Motor neuron (in vitro differentiated cells): ENCODE measurements around the gene GPSM3. TPM values are rescaled to one million over a fixed set of nuclear protein-coding genes. Genes with fewer than 3 reads are reported as not detected.

Experiments
- ATAC-seq, 8 experiments: fragments of 200-7000 bp; cut with Tn5 transposase; replicated peaks in 6 of 8; 2 replicates each; pipeline ENCODE4 v1.8.0; 2021; ENCODE audit warnings: mild to moderate bottlenecking in 8 of 8, moderate library complexity in 8 of 8
- H3K27ac ChIP-seq, 2 donors: fragments of 250-450 bp; sonication (Bioruptor Pico); 2 replicates each; pipeline ENCODE4 v1.9.0; 2021; ENCODE audit warnings: antibody characterized with exemption in 2 of 2, mild to moderate bottlenecking in 2 of 2, moderate library complexity in 1 of 2
- H3K4me1 ChIP-seq, 2 donors: fragments of 250-450 bp; sonication (Bioruptor Pico); replicated peaks in 1 of 2; 2 replicates each; pipeline ENCODE4 v1.6.1; 2021; ENCODE audit warnings: antibody characterized with exemption in 2 of 2, mild to moderate bottlenecking in 2 of 2, moderate library complexity in 1 of 2
- H3K4me3 ChIP-seq, 5 donors: fragments of 250-450 bp; sonication (Bioruptor Pico); 2 replicates each; pipeline ENCODE4 v1.9.0; 2021; ENCODE audit warnings: antibody characterized with exemption in 5 of 5, mild to moderate bottlenecking in 5 of 5, moderate library complexity in 4 of 5
- WGBS, 10 experiments: fragments of 450-650 bp; shearing (Covaris generic); methylation state at CpG; one replicate each; pipeline ENCODE4 v1.0.0; 2022; 5-methylcytosine and 5-hydroxymethylcytosine counted together
- in situ Hi-C, 9 experiments: fragments of 400-800 bp; cut with MboI; loops; one replicate each; pipeline ENCODE4 v1.15.0; 2021; ENCODE audit warnings: low sequenced_read_pairs in 9 of 9, low pct_unique_long_range_greater_than_20kb in 2 of 9; ENCODE audit not compliant: unreplicated experiment in 9 of 9
- total RNA-seq, 8 experiments: library from RNA; unstranded; fragments of 300-600 nt; gene quantifications; 2 replicates each; pipeline versions ENCODE4 v1.2.3 to v1.2.4, GENCODE V29; 2022

Gene GPSM3
- total RNA-seq, 8 experiments from 2014 or later, result 0.60 to 7.7 (median 1.4) TPM

GRCh38 chr6:32175711-32176475 is 16.6 kb downstream of the GPSM3 start, which contains the start of gene AGPAT1:
AGPAT1 (minus strand) TSS chr6:32176084; CDS start chr6:32171496, 4,588 bp downstream.
- Histone ChIP-seq H3K4me1 (peaks cover 11 to 12% of the 10 kb centered on the region in 2 donors), H3K27ac (peak within 1 kb of the TSS; percentile 90 to 94), H3K4me3 (peak within 1 kb of the TSS; percentile 85 to 99 (median 97))
- in situ Hi-C loops, result loop anchor here in 1 of 9 experiments (25.0 kb wide), 1 partner anchor 639 kb away; the partner anchor contains the start of genes ATP6V1G2, DDX39B, MCCD1 and NFKBIL1
- 0 to 20% (median 0%) methylated on average over 1 to 7 of the region's 27 CpGs; no CpG with 5 or more reads in 2 of the 10 experiments for WGBS, 10 experiments
- peak; percentile 35 to 62 (median 54) for ATAC-seq

GRCh38 chr6:32175322-32175710 is 17.1 kb downstream of the GPSM3 start:
- Histone ChIP-seq H3K4me1 (peaks cover 11 to 12% of the 10 kb centered on the region in 2 donors), H3K4me3 (peak overlapping the region; percentile 85 to 99 (median 97)), H3K27ac (peak overlapping the region; percentile 77 to 83)
- WGBS, 10 experiments, result no CpG with 5 or more reads among the region's 2 CpGs
- no peak for ATAC-seq
- in situ Hi-C loops, result loop anchor here in 1 of 9 experiments (25.0 kb wide), 1 partner anchor 638 kb away; the partner anchor contains the start of genes ATP6V1G2, DDX39B, MCCD1 and NFKBIL1

- H3K4me1 ChIP-seq, result peaks cover 8 to 9% of the 10 kb centered on the region in 2 donors
- in situ Hi-C loops, result no loop called here
- ATAC-seq, result no peak
- H3K27ac ChIP-seq, result no peak overlapping the region
- no peak overlapping the region for H3K4me3 ChIP-seq
- WGBS, 10 experiments, result 67 to 100% (median 100%) methylated on average over 1 of the region's 1 CpG; no CpG with 5 or more reads in 6 of the 10 experiments
These were observed 18.0 kb downstream of the GPSM3 start for GRCh38 chr6:32174416-32174815.

- in situ Hi-C loops, result no loop called here
- no peak overlapping the region for H3K4me3 ChIP-seq
- H3K27ac ChIP-seq, result no peak overlapping the region
- ATAC-seq, result no peak
- peaks cover 4 to 6% of the 10 kb centered on the region in 2 donors for H3K4me1 ChIP-seq
- WGBS, 10 experiments, result 80 to 100% (median 95%) methylated on average over 1 to 2 of the region's 4 CpGs; no CpG with 5 or more reads in 2 of the 10 experiments
These were observed 19.3 kb downstream of the GPSM3 start for GRCh38 chr6:32173051-32173727.

GRCh38 chr6:32171234-32171633 is 21.2 kb downstream of the GPSM3 start:
- in situ Hi-C loops, result no loop called here

GRCh38 chr6:32170294-32170693 is 22.1 kb downstream of the GPSM3 start:
- peak in 1 of 8 experiments; percentile 5 for ATAC-seq
- no peak overlapping the region for H3K27ac ChIP-seq
- in situ Hi-C loops, result no loop called here
- H3K4me3 ChIP-seq, result no peak overlapping the region
- 50 to 100% (median 88%) methylated on average over 1 to 4 of the region's 11 CpGs; no CpG with 5 or more reads in 6 of the 10 experiments for WGBS, 10 experiments
- peaks cover 4 to 6% of the 10 kb centered on the region in 2 donors for H3K4me1 ChIP-seq

More at GRCh38 chr6:32171234-32171633, 21.2 kb downstream of the GPSM3 start:
- H3K4me3 ChIP-seq, result no peak overlapping the region
- peaks cover 4 to 6% of the 10 kb centered on the region in 2 donors for H3K4me1 ChIP-seq
- WGBS, 10 experiments, result 87 to 100% (median 98%) methylated on average over 2 to 6 of the region's 6 CpGs; no CpG with 5 or more reads in 7 of the 10 experiments
- no peak for ATAC-seq
- H3K27ac ChIP-seq, result no peak overlapping the region

GRCh38 chr6:32168807-32169591 is 23.4 kb downstream of the GPSM3 start:
- in situ Hi-C loops, result no loop called here
- Histone ChIP-seq H3K4me3 (no peak overlapping the region), H3K27ac (no peak overlapping the region), H3K4me1 (no peaks in the 10 kb centered on the region)
- ATAC-seq, result peak in 7 of 8 experiments; percentile 14 to 35 (median 29)
- WGBS, 10 experiments, result 80 to 89% (median 85%) methylated on average over 1 to 4 of the region's 11 CpGs; no CpG with 5 or more reads in 7 of the 10 experiments

GRCh38 chr6:32168350-32168749 is 24.1 kb downstream of the GPSM3 start:
- ATAC-seq, result peak in 3 of 8 experiments; percentile 4 to 11 (median 11)
- H3K4me3 ChIP-seq, result no peak overlapping the region

GRCh38 chr6:32167761-32168262 is 24.6 kb downstream of the GPSM3 start:
- Histone ChIP-seq H3K27ac (no peak overlapping the region), H3K4me1 (no peaks in the 10 kb centered on the region), H3K4me3 (no peak overlapping the region)
- in situ Hi-C loops, result no loop called here
- 38 to 96% (median 84%) methylated on average over 1 to 4 of the region's 6 CpGs; no CpG with 5 or more reads in 4 of the 10 experiments for WGBS, 10 experiments
- ATAC-seq, result peak in 1 of 8 experiments; percentile 3

More at GRCh38 chr6:32168350-32168749, 24.1 kb downstream of the GPSM3 start:
- in situ Hi-C loops, result no loop called here
- no peak overlapping the region for H3K27ac ChIP-seq
- 20 to 67% (median 63%) methylated on average over 1 to 2 of the region's 2 CpGs; no CpG with 5 or more reads in 6 of the 10 experiments for WGBS, 10 experiments
- H3K4me1 ChIP-seq, result no peaks in the 10 kb centered on the region

GRCh38 chr6:32167154-32167760 is 25.2 kb downstream of the GPSM3 start:
- no peaks in the 10 kb centered on the region for H3K4me1 ChIP-seq
- peak in 4 of 8 experiments; percentile 13 to 18 (median 16) for ATAC-seq
- no peak overlapping the region for H3K27ac ChIP-seq
- in situ Hi-C loops, result no loop called here
- WGBS, 10 experiments, result 80 to 92% (median 88%) methylated on average over 2 to 10 of the region's 32 CpGs; no CpG with 5 or more reads in 6 of the 10 experiments
- H3K4me3 ChIP-seq, result no peak overlapping the region

- in situ Hi-C loops, result no loop called here
- H3K27ac ChIP-seq, result no peak overlapping the region
- no peak overlapping the region for H3K4me3 ChIP-seq
- no peaks in the 10 kb centered on the region for H3K4me1 ChIP-seq
- 90 to 100% methylated on average over 3 to 7 of the region's 30 CpGs; no CpG with 5 or more reads in 8 of the 10 experiments for WGBS, 10 experiments
- ATAC-seq, result peak in 3 of 8 experiments; percentile 4 to 22 (median 10)
These were observed 25.9 kb downstream of the GPSM3 start for GRCh38 chr6:32166411-32167061.
